GM19239 (cell line): ENCODE results near the gene XAB2.
"Not testable (repeated sequence)": the region's sequence is repeated elsewhere in the genome, so short reads cannot be mapped to it uniquely, and the experiment has no call there.

ENCODE experiments used
- DNase-seq: peaks from one replicate; pipeline ENCODE4 v3.0.0; 2011; ENCODE audit warnings: low spot score; ENCODE audit not compliant: insufficient read length
- FAIRE-seq: peaks from 2 replicates; lab custom pipeline; 2011; peaks lifted over from hg19 to GRCh38; lab: Jason Lieb, UNC

XAB2 gene

DNA sequence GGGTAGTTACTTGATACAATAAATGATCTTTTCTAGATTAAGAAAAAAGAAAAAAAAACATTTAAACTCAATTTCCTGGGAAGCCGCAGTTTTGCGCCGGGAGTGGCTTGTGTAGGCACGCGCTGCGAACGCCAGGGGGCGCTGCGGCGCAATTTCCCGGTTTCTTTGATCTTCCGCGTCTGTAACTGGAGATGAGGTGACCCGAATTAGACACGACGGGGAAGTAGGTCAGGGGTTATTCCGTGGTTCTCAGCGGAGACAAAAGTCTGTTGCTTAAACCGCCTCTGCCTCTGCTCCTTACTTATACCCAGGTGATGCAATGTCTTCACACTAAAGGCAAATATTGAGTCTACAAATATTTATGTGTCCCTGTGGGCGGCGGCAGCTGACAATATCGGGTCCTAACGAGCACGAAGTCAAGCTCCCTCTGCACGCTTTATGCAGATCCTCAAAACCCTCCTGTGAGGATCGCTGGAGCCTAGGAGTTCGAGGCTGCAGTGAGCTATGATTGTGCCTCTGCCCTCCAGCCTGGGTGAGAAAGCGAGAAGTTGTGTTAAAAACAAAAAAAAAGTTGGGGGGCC is 22.8 kb upstream of the XAB2 start:
- peak; percentile 84 for FAIRE-seq

DNA sequence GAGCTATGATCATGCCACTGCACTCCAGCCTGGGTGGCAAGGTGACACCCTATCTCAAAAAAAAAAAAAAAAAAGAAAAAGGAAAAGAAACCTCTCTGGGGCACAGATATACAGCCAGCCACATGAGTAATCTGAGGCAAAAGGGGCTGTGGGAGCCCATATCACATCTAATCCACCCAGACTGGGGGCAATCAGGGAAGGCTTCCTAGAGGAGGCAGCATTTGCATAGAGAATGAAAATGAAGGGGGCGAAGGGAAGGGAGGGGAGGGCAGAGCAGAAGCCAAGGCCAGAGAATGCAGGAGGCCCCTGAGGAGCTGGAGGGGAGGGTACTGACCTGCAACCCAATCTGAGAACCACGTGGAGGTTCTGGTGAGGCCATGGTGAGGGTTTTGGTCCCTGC is 20.8 kb upstream of the XAB2 start:
- FAIRE-seq (no peak), DNase-seq (no peak)

More for the DNA sequence above, 22.8 kb upstream of the XAB2 start:
- DNase-seq: peak; percentile 89

DNA sequence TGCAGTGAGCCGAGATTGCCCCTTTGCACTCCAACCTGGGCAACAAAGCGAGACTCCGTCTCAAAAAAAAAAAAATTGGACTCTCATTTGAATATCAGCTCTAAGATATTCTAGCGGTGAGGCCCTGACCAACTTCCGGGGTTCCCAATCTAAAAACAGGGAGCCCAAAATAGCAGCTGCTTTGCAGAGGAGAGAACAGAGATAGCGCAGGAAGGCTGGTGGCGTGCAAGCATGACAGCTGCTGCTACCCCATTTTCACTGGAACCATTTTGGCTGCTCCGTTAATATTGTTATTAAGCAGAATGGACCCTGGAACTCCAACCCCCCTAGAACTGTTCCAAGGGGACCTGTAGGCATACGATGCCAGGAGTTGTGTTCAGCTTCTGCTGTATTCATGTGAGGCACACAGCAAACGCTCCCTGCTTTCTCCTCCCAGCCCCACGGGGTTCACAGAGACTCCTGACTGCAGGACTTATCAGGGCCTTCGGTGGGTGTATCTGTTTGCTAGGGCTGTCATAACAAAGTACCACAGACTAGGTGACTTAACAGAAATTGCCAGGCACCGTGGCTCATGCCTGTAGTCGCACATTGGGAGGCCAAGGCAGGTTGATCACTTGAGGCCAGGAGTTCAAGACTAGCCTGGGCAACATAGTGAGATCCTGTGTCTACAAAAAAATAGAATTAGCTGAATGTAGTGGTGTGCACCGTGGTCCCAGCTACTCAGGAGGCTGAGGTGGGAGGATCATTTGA is 19.1 kb upstream of the XAB2 start:
- FAIRE-seq (no peak), DNase-seq (no peak)

GRCh38 chr19:7647156-7647555 is 17.8 kb upstream of the XAB2 start:
- DNase-seq: no peak
- no peak for FAIRE-seq

DNA sequence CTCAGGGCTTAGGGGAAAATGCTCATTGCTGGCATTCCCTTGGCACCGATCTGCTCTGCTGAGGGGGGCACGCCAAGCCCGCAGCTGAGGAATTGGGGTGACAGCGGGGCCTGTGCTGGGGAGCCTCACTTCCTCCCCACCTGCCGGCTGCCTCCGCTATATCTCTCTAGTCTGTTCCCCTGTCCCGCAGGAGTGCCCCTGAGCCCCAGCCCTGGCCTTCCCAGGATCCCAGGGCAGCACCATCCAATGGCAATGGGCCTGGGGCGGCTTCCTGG is 17.0 kb upstream of the XAB2 start:
- FAIRE-seq: no peak
- DNase-seq: no peak

DNA sequence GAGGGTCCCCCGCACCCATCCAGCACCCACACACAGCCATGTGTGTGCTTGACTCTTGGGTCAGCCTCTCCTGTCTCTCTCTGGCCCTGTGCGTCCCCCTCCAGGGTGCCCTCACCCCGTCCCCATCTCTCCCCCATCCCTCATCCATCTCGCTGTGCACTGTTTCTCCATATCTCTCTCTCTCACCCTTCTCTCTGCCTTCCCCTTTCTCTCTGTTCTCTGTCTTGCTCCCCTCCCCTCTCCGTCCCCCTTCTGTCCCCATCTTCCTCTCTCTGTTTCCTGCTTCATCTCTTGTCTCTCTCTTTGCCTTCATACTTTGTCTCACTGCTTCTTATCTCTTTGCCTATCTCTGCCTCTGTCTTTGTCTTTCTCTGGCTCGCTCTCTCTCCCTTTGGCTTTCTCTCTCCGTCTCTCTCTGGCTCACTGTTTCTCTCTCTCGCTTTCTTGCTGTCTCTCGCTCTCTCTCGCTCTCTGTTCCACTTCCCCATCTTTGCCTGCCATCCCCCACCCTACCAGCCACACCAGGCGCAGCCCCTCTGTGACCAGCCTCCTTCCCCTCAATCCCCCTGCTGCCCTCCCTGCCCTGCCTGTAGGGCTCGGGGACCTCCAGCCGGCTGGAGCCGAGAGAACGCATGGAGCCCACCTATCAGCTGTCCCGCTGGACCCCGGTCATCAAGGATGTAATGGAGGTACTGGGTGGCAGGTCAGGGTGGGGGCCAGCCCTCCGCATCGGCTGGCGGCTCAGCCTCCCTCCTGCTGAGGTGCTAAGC is 16.5 kb upstream of the XAB2 start:
- DNase-seq (no peak), FAIRE-seq (no peak)

DNA sequence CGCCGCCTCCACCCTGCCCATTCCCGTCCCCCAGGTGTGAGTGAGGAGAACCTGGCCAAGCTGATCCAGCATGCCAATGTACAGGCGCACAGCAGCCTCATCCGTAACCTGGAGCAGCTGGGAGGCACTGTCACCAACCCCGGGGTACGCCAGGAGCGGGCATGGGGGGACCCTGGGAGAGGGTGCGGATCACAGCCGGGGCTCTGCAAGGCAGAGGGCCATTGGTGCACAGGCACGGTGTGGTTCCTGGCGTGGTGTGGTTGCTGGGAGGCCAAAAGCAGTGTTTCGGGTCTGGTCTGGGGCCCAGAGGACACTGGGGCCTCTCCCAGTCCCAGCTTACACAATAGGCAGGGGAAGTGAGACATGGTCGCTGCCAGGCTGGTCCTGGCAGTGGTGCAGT is 15.8 kb upstream of the XAB2 start:
- no peak for FAIRE-seq
- no peak for DNase-seq

DNA sequence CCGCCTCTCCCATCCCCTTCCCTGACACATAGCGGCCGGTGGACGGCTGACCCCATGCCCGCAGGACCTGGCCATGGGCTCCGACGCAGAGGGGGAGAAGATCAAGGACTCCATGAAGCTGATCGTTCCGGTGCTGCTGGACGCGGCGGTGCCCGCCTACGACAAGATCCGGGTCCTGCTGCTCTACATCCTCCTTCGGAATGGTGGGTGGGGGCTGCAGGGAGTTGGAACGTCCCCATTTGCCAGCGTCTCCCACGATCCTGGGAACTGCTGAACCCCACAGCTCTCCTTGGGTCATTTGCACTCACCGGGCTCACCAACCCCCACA is 15.2 kb upstream of the XAB2 start:
- DNase-seq (no peak), FAIRE-seq (no peak)

- not testable (repeated sequence) for DNase-seq, FAIRE-seq
These were observed 14.5 kb upstream of the XAB2 start for GRCh38 chr19:7643629-7644549.

DNA sequence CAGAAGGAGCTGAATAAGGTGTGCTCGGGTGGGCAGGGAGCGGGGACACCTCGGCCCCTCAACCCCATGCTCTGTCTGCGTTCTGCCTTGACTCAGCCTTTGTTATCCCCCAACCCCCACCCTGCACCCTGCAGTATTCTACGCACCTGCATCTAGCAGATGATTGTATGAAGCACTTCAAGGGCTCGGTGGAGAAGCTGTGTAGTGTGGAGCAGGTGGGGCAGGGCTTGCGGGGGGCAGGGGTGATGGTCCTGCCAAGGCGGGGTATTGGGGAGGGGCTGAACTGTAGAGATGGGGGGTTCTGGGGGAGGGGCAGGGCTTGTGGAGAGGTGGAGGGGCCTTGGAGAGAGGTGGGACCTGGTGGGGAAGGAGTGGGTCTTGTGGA is 13.7 kb upstream of the XAB2 start:
- FAIRE-seq (no peak), DNase-seq (no peak)

- DNase-seq (no peak), FAIRE-seq (no peak)
These were observed 13.1 kb upstream of the XAB2 start for GRCh38 chr19:7642295-7643030.

DNA sequence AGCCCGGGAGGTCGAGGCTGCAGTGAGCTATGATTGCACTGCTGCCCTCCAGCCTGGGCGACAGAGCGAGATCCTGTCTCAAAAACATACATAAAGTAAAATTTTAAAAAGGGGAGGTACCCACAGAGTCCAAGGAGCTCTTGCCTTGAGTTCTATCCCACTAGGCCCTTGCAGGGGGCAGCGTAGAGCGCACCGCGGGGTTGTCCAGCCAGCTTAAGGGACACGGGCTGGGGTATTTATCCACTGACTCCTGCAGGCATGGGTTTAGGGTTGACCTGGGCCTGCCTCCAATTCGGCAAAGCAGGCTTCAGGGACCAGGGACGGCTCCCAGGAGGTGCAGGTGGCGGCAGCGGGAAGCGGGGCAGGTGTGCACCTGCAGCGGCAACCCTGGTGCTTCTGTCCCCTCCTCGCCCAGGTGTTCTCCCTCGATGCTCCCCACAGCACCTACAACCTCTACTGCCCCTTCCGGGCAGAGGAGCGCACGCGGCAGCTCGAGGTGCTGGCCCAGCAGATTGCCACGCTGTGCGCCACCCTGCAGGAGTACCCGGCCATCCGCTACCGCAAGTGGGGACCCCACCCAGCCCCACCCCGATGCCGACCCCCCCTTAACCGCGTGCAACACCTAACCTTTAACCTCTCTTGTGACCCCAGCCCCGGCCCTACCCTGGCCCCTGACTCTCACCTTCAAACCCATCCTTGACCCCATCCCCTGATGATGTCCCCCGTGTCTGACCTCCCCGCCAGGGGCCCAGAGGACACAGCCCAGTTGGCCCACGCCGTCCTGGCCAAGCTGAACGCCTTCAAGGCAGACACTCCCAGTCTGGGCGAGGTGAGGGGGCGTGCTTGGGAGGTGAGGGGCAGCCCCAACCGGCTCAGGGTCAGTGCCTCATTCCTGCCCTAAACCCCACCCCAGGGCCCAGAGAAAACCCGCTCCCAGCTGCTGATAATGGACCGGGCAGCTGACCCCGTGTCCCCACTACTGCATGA is 12.2 kb upstream of the XAB2 start:
- FAIRE-seq (no peak), DNase-seq (no peak)

GRCh38 chr19:7640803-7641202 is 11.5 kb upstream of the XAB2 start:
- FAIRE-seq: no peak

GRCh38 chr19:7639863-7640348 is 10.6 kb upstream of the XAB2 start:
- FAIRE-seq: no peak

More at GRCh38 chr19:7640803-7641202, 11.5 kb upstream of the XAB2 start:
- no peak for DNase-seq

GRCh38 chr19:7638802-7639465 is 9.6 kb upstream of the XAB2 start:
- no peak for DNase-seq
- FAIRE-seq: no peak

More at GRCh38 chr19:7639863-7640348, 10.6 kb upstream of the XAB2 start:
- DNase-seq: no peak

DNA sequence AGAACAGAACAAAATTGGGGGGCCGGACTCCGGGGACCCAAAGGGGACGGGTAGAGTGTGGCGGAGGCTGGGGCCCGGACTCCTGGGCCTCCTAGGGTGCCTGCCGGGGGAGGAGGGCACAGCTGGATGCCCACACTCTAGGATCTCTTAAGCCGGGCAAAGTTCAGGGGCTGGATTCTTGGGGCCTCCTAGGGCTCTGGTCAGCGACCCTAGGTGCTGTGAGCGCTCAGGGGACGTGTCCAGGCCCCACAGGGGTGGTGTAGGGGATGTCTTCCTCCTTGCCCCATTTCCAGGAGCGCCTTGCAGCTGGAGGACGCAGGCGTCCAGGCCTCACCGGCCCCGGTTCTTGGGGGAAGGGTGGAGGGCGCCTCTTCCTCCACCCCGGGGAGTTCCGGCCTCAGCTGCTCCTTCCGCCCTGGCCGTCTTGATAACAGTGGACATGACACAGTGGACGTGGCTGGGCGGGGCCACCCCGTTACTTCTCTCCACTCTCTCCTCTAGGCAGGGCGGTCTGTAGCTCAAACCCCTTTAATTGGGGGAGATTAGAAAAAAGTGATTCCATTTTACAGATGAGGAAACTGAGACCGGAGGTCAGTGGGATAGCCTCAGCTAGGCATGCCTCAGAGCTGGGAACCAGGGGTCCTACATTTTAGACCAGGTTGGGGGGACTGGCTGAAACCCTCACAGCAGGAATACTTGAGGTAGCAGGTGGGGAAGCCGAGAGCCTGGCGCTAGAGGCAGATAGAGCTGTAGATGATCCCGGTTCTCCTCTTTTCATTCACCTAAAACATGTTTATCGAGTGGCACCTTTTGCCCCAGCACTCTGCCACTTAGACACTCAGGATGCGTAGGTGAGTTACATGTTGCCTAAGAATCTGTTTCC is 8.3 kb upstream of the XAB2 start:
- DNase-seq: no peak
- peak; percentile 42 for FAIRE-seq

GRCh38 chr19:7636691-7637373 is 7.5 kb upstream of the XAB2 start, which contains the start of gene STXBP2:
TSS of gene STXBP2 (plus strand) at chr19:7637110. CDS start at chr19:7637150, 40 bp downstream.
- FAIRE-seq (peak; percentile 91), DNase-seq (peak; percentile 97)
